ENCODE results near the gene NXN.

NXN gene

DNA sequence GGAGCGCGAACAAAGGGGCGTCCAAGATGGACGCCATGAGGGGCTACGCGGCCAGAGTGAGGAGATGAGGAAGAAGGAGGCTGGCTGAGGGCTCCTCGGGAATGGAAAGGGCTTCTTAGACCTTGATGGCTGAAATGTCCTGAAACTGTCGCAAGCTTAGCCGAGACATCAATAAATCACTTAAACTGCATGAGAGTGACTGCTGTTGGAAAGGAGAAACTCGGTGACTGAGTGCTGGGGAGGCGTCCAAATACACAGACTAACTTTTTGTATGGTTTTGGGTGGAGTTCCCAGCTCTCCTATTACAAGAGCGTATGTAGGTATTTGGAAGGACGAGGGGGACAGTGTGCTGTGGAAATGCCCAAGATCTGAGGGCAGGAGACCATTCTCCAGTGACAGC is 226.2 kb downstream of the NXN start:
- H3K9me3 ChIP-seq (ENCODE audit: control insufficient read depth, insufficient read depth, low read length): no peaks in the 10 kb centered on the region
- H3K4me3 ChIP-seq (ENCODE audit: low read length): no peak overlapping the region
- peaks cover 11% of the 10 kb centered on the region; the same call in 1 of the 2 replicates for H4K20me1 ChIP-seq (ENCODE audit: control insufficient read depth, insufficient read depth, low read depth, low read length)
- no peak overlapping the region for H3K27ac ChIP-seq (ENCODE audit: low read depth, low read length)
- no peaks in the 10 kb centered on the region for H3K27me3 ChIP-seq (ENCODE audit: control insufficient read depth, low read length)
- TF ChIP-seq EZH2phosphoT487 (IDR thresholded peaks at IDR 0.05; ENCODE audit: borderline replicate concordance, low read length): no peak
- TF ChIP-seq, protein P1, sequence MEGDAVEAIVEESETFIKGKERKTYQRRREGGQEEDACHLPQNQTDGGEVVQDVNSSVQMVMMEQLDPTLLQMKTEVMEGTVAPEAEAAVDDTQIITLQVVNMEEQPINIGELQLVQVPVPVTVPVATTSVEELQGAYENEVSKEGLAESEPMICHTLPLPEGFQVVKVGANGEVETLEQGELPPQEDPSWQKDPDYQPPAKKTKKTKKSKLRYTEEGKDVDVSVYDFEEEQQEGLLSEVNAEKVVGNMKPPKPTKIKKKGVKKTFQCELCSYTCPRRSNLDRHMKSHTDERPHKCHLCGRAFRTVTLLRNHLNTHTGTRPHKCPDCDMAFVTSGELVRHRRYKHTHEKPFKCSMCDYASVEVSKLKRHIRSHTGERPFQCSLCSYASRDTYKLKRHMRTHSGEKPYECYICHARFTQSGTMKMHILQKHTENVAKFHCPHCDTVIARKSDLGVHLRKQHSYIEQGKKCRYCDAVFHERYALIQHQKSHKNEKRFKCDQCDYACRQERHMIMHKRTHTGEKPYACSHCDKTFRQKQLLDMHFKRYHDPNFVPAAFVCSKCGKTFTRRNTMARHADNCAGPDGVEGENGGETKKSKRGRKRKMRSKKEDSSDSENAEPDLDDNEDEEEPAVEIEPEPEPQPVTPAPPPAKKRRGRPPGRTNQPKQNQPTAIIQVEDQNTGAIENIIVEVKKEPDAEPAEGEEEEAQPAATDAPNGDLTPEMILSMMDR (IDR thresholded peaks at IDR 0.05; ENCODE audit: low read depth, low read length, poor library complexity, severe bottlenecking): no peak
- no peak overlapping the region for H3K4me2 ChIP-seq (ENCODE audit: low read length)
- peaks cover 21% of the 10 kb centered on the region for H3F3A ChIP-seq (ENCODE audit: control insufficient read depth, insufficient read depth)
- peaks cover 46% of the 10 kb centered on the region for H3K36me3 ChIP-seq (ENCODE audit: control insufficient read depth, low read length)
- no peaks in the 10 kb centered on the region for H3K9me2 ChIP-seq (replicated peaks; ENCODE audit: control insufficient read depth, low read length)
- peaks cover 29% of the 10 kb centered on the region for H3K4me1 ChIP-seq (ENCODE audit: control insufficient read depth, low read length)
- H3K79me2 ChIP-seq (ENCODE audit: control insufficient read depth, low read length): peaks cover 35% of the 10 kb centered on the region

DNA sequence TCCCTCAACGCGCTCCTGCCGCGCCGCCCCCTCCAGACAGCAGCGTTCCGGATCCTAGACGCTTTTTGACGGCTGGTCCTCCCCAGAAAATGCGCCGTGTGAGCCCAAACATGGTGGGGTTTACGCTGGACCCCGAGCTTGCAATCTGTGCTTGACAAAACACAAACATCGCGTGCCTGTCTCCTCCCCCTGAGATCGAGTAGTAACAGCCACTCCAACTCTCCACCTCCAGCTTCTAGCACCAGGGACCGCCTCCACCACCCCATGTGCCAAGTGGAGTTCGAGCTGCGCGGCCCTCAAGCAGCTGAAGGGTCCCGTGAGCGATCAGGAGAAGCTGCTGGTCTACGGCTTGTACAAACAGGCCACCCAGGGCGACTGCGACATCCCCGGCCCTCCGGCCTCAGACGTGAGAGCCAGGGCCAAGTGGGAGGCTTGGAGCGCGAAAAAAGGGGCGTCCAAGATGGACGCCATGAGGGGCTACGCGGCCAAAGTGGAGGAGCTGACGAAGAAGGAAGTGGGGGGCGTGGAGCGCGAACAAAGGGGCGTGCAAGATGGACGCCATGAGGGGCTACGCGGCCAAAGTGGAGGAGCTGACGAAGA is 226.9 kb downstream of the NXN start:
- Histone ChIP-seq H3K4me3 (ENCODE audit: low read length) (peak overlapping the region; percentile 79), H3K9me3 (ENCODE audit: control insufficient read depth, insufficient read depth, low read length) (no peaks in the 10 kb centered on the region), H3K27ac (ENCODE audit: low read depth, low read length) (peak overlapping the region; percentile 73), H3K27me3 (ENCODE audit: control insufficient read depth, low read length) (no peaks in the 10 kb centered on the region), H3F3A (ENCODE audit: control insufficient read depth, insufficient read depth) (peaks cover 18% of the 10 kb centered on the region), H3K79me2 (ENCODE audit: control insufficient read depth, low read length) (peaks cover 42% of the 10 kb centered on the region), H4K20me1 (ENCODE audit: control insufficient read depth, insufficient read depth, low read depth, low read length) (peaks cover 17% of the 10 kb centered on the region), H3K4me2 (ENCODE audit: low read length) (peak overlapping the region; percentile 72), H3K9me2 (replicated peaks; ENCODE audit: control insufficient read depth, low read length) (no peaks in the 10 kb centered on the region), H3K4me1 (ENCODE audit: control insufficient read depth, low read length) (peaks cover 29% of the 10 kb centered on the region), H3K36me3 (ENCODE audit: control insufficient read depth, low read length) (peaks cover 49% of the 10 kb centered on the region)
- TF ChIP-seq EZH2phosphoT487 (IDR thresholded peaks at IDR 0.05; ENCODE audit: borderline replicate concordance, low read length): no peak
- TF ChIP-seq, protein P1 (IDR thresholded peaks at IDR 0.05; ENCODE audit: low read depth, low read length, poor library complexity, severe bottlenecking): no peak

DNA sequence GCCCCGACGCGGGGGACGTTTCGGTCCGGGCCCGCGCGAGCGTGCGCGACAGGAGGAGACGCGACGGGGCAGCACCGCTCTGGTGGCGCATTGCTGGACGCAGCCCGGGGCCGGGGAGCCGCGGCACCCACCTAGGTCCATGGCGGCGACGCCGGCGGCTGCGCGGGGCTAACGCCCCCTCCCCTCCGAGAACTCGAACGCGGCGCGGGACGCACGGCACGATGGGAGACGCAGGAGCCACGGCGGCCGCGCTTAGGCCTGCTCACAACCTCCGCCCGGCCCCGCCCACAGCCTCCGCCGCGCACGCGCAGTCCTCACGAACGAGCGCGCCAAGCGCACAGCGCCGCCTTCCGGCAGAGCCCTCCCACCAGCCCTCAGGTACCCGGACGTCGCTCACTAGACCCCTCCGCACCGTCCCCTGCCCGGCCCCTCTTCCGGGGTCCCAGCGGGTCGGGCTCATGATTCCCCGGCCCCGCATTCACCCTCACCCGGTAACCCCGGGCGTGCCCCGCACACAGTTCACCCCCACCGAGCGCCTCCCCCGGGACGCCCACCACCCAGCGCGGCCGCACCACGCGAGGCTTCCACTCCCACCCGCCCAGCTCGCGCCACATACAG is 227.5 kb downstream of the NXN start, which contains the start of gene GEMIN4:
Gene GEMIN4 (minus strand): TSS at position 263 of the 618 bp plus-strand sequence. CDS start 122 bp downstream, at position 141.
- Histone ChIP-seq H3K36me3 (ENCODE audit: control insufficient read depth, low read length) (peaks cover 56% of the 10 kb centered on the region), H3K9me3 (ENCODE audit: control insufficient read depth, insufficient read depth, low read length) (no peaks in the 10 kb centered on the region), H4K20me1 (ENCODE audit: control insufficient read depth, insufficient read depth, low read depth, low read length) (peaks cover 17% of the 10 kb centered on the region), H3K9me2 (replicated peaks; ENCODE audit: control insufficient read depth, low read length) (no peaks in the 10 kb centered on the region), H3K4me2 (ENCODE audit: low read length) (peak within 1 kb of the TSS; percentile 72), H3F3A (ENCODE audit: control insufficient read depth, insufficient read depth) (peaks cover 18% of the 10 kb centered on the region), H3K27me3 (ENCODE audit: control insufficient read depth, low read length) (no peaks in the 10 kb centered on the region), H3K4me3 (ENCODE audit: low read length) (peak within 1 kb of the TSS; percentile 79), H3K27ac (ENCODE audit: low read depth, low read length) (peak within 1 kb of the TSS; percentile 73), H3K4me1 (ENCODE audit: control insufficient read depth, low read length) (peaks cover 29% of the 10 kb centered on the region), H3K79me2 (ENCODE audit: control insufficient read depth, low read length) (peaks cover 48% of the 10 kb centered on the region)
- TF ChIP-seq EZH2phosphoT487 (IDR thresholded peaks at IDR 0.05; ENCODE audit: borderline replicate concordance, low read length): no peak
- TF ChIP-seq, protein P1 (IDR thresholded peaks at IDR 0.05; ENCODE audit: low read depth, low read length, poor library complexity, severe bottlenecking): peak; percentile 81
